ENCODE results near the gene HSPA1L.
A peak's percentile ranks its signal among the peaks of the same experiment; 100 is the strongest.

Gene HSPA1L

GRCh38 chr6:31776989-31777666 is 38.0 kb downstream of the HSPA1L start, which contains the start of gene VWA7:
Gene VWA7 (minus strand): TSS chr6:31777328. CDS start chr6:31776779, 549 bp downstream.
- Mint-ChIP-seq H3K27me3 (no peaks in the 10 kb centered on the region), H3K36me3 (peaks cover 10% of the 10 kb centered on the region), H3K4me1 (peaks cover 20% of the 10 kb centered on the region), H3K9me3 (no peaks in the 10 kb centered on the region), H3K4me3 (peak within 1 kb of the TSS; percentile 51), H3K27ac (peak within 1 kb of the TSS; percentile 90)
- DNase-seq (ENCODE audit: low spot score in 2 of 2) (peak; percentile 58 to 60), ATAC-seq (ENCODE audit: low read depth) (peak; percentile 96)

GRCh38 chr6:31776485-31776988 is 38.5 kb downstream of the HSPA1L start:
- H3K4me1 Mint-ChIP-seq = peaks cover 20% of the 10 kb centered on the region
- H3K36me3 Mint-ChIP-seq = peaks cover 10% of the 10 kb centered on the region
- DNase-seq (ENCODE audit: low spot score in 2 of 2) (no peak), ATAC-seq (ENCODE audit: low read depth) (no peak)
- no peaks in the 10 kb centered on the region for H3K27me3 Mint-ChIP-seq
- H3K27ac Mint-ChIP-seq = peak overlapping the region; percentile 90
- peak overlapping the region; percentile 51 for H3K4me3 Mint-ChIP-seq
- no peaks in the 10 kb centered on the region for H3K9me3 Mint-ChIP-seq

- Mint-ChIP-seq H3K27ac (peak overlapping the region; percentile 90), H3K4me3 (peak overlapping the region; percentile 51), H3K4me1 (peaks cover 20% of the 10 kb centered on the region), H3K9me3 (no peaks in the 10 kb centered on the region), H3K27me3 (no peaks in the 10 kb centered on the region), H3K36me3 (peaks cover 6% of the 10 kb centered on the region)
- no peak for ATAC-seq (ENCODE audit: low read depth)
- no peak for DNase-seq (ENCODE audit: low spot score in 2 of 2)
These were observed 39.2 kb downstream of the HSPA1L start for GRCh38 chr6:31775633-31776484.

GRCh38 chr6:31775184-31775583 is 39.9 kb downstream of the HSPA1L start:
- peaks cover 20% of the 10 kb centered on the region for H3K4me1 Mint-ChIP-seq
- no peaks in the 10 kb centered on the region for H3K9me3 Mint-ChIP-seq
- peak overlapping the region; percentile 90 for H3K27ac Mint-ChIP-seq
- no peak overlapping the region for H3K4me3 Mint-ChIP-seq
- peaks cover 3% of the 10 kb centered on the region for H3K36me3 Mint-ChIP-seq
- no peak for ATAC-seq (ENCODE audit: low read depth)
- H3K27me3 Mint-ChIP-seq = no peaks in the 10 kb centered on the region
- DNase-seq (ENCODE audit: low spot score in 2 of 2) = no peak

GRCh38 chr6:31771992-31772358 is 43.1 kb downstream of the HSPA1L start:
- no peak for DNase-seq (ENCODE audit: low spot score in 2 of 2)
- Mint-ChIP-seq H3K27ac (no peak overlapping the region), H3K4me3 (no peak overlapping the region), H3K9me3 (no peaks in the 10 kb centered on the region), H3K27me3 (no peaks in the 10 kb centered on the region), H3K36me3 (no peaks in the 10 kb centered on the region), H3K4me1 (peaks cover 19% of the 10 kb centered on the region)
- ATAC-seq (ENCODE audit: low read depth) = no peak

- no peak for ATAC-seq (ENCODE audit: low read depth)
- no peak overlapping the region for H3K4me3 Mint-ChIP-seq
- no peak for DNase-seq (ENCODE audit: low spot score in 2 of 2)
- peaks cover 14% of the 10 kb centered on the region for H3K4me1 Mint-ChIP-seq
- H3K27ac Mint-ChIP-seq = no peak overlapping the region
- H3K36me3 Mint-ChIP-seq = no peaks in the 10 kb centered on the region
- H3K27me3 Mint-ChIP-seq = no peaks in the 10 kb centered on the region
- H3K9me3 Mint-ChIP-seq = no peaks in the 10 kb centered on the region
These were observed 44.2 kb downstream of the HSPA1L start for GRCh38 chr6:31770860-31771259.

GRCh38 chr6:31769684-31770371 is 45.3 kb downstream of the HSPA1L start:
- peak; percentile 99 for ATAC-seq (ENCODE audit: low read depth)
- H3K9me3 Mint-ChIP-seq = no peaks in the 10 kb centered on the region
- no peaks in the 10 kb centered on the region for H3K27me3 Mint-ChIP-seq
- peaks cover 2% of the 10 kb centered on the region for H3K36me3 Mint-ChIP-seq
- DNase-seq (ENCODE audit: low spot score in 2 of 2) = peak; percentile 87 to 90
- no peak overlapping the region for H3K27ac Mint-ChIP-seq
- no peak overlapping the region for H3K4me3 Mint-ChIP-seq
- peaks cover 9% of the 10 kb centered on the region for H3K4me1 Mint-ChIP-seq

GRCh38 chr6:31768363-31769257 is 46.5 kb downstream of the HSPA1L start:
- H3K9me3 Mint-ChIP-seq = no peaks in the 10 kb centered on the region
- ATAC-seq (ENCODE audit: low read depth) (no peak), DNase-seq (ENCODE audit: low spot score in 2 of 2) (no peak)
- H3K4me3 Mint-ChIP-seq = no peak overlapping the region
- H3K27me3 Mint-ChIP-seq = no peaks in the 10 kb centered on the region
- H3K27ac Mint-ChIP-seq = no peak overlapping the region
- peaks cover 4% of the 10 kb centered on the region for H3K36me3 Mint-ChIP-seq
- H3K4me1 Mint-ChIP-seq = peaks cover 11% of the 10 kb centered on the region

- no peak for DNase-seq (ENCODE audit: low spot score in 2 of 2)
- Mint-ChIP-seq H3K9me3 (no peaks in the 10 kb centered on the region), H3K4me3 (no peak overlapping the region), H3K36me3 (peaks cover 9% of the 10 kb centered on the region), H3K27ac (no peak overlapping the region), H3K4me1 (peaks cover 10% of the 10 kb centered on the region), H3K27me3 (no peaks in the 10 kb centered on the region)
- ATAC-seq (ENCODE audit: low read depth) = no peak
These were observed 47.9 kb downstream of the HSPA1L start for GRCh38 chr6:31767096-31767645.

- no peaks in the 10 kb centered on the region for H3K27me3 Mint-ChIP-seq
- no peak overlapping the region for H3K27ac Mint-ChIP-seq
- ATAC-seq (ENCODE audit: low read depth) (no peak), DNase-seq (ENCODE audit: low spot score in 2 of 2) (no peak)
- peaks cover 13% of the 10 kb centered on the region for H3K36me3 Mint-ChIP-seq
- H3K9me3 Mint-ChIP-seq = no peaks in the 10 kb centered on the region
- H3K4me1 Mint-ChIP-seq = peaks cover 10% of the 10 kb centered on the region
- H3K4me3 Mint-ChIP-seq = no peak overlapping the region
These were observed 48.9 kb downstream of the HSPA1L start for GRCh38 chr6:31765910-31766794.

- Mint-ChIP-seq H3K27ac (no peak overlapping the region), H3K9me3 (no peaks in the 10 kb centered on the region), H3K27me3 (no peaks in the 10 kb centered on the region), H3K4me3 (no peak overlapping the region), H3K36me3 (peaks cover 17% of the 10 kb centered on the region), H3K4me1 (peaks cover 10% of the 10 kb centered on the region)
- no peak for ATAC-seq (ENCODE audit: low read depth)
- DNase-seq (ENCODE audit: low spot score in 2 of 2) = no peak
These were observed 49.5 kb downstream of the HSPA1L start for GRCh38 chr6:31765559-31765909.

GRCh38 chr6:31764198-31764597 is 50.9 kb downstream of the HSPA1L start:
- Mint-ChIP-seq H3K27ac (no peak overlapping the region), H3K36me3 (peaks cover 22% of the 10 kb centered on the region), H3K4me3 (no peak overlapping the region), H3K4me1 (peaks cover 4% of the 10 kb centered on the region), H3K9me3 (no peaks in the 10 kb centered on the region), H3K27me3 (no peaks in the 10 kb centered on the region)
- DNase-seq (ENCODE audit: low spot score in 2 of 2) (no peak), ATAC-seq (ENCODE audit: low read depth) (no peak)
